GM18861 (cell line): Measurements from ENCODE around the gene CES4A.
A peak's percentile ranks its signal among the peaks of the same experiment; 100 is the strongest.
"Not testable (repeated sequence)": the region's sequence is repeated elsewhere in the genome, so short reads cannot be mapped to it uniquely, and the experiment has no call there.

Source experiments
- ATAC-seq: cut with Tn5 transposase; IDR thresholded peaks from one replicate; pipeline ENCODE4 v1.9.1; 2021; ENCODE audit not compliant: unreplicated experiment

CES4A gene

GRCh38 chr16:66988197-66988788 is at the start of gene CES4A:
CES4A (plus strand) TSS chr16:66988589; CDS start chr16:66988773, 184 bp downstream.
- ATAC-seq: no peak

- no peak for ATAC-seq
These were observed 49.0 kb upstream of the CES4A start for GRCh38 chr16:66939366-66939765.

GRCh38 chr16:66940236-66940635 is 48.2 kb upstream of the CES4A start:
- ATAC-seq: no peak

- no peak for ATAC-seq
These were observed 45.4 kb upstream of the CES4A start for GRCh38 chr16:66942981-66943380.

- no peak for ATAC-seq
These were observed 44.8 kb upstream of the CES4A start for GRCh38 chr16:66943426-66944053.

- no peak for ATAC-seq
These were observed 44.3 kb upstream of the CES4A start for GRCh38 chr16:66944054-66944441.

GRCh38 chr16:66944971-66945370 is 43.4 kb upstream of the CES4A start:
- not testable (repeated sequence) for ATAC-seq

- ATAC-seq: no peak
These were observed 42.5 kb upstream of the CES4A start for GRCh38 chr16:66945939-66946338.

GRCh38 chr16:66946541-66946940 is 41.8 kb upstream of the CES4A start:
- ATAC-seq: no peak

GRCh38 chr16:66946974-66947301 is 41.5 kb upstream of the CES4A start:
- no peak for ATAC-seq

- peak; percentile 57 for ATAC-seq
These were observed 40.9 kb upstream of the CES4A start for GRCh38 chr16:66947302-66948065.

GRCh38 chr16:66948134-66948836 is 40.1 kb upstream of the CES4A start:
- ATAC-seq: no peak

GRCh38 chr16:66948837-66949225 is 39.6 kb upstream of the CES4A start:
- no peak for ATAC-seq

- no peak for ATAC-seq
These were observed 38.9 kb upstream of the CES4A start for GRCh38 chr16:66949472-66949871.

GRCh38 chr16:66950437-66950836 is 38.0 kb upstream of the CES4A start:
- ATAC-seq: no peak

- no peak for ATAC-seq
These were observed 37.2 kb upstream of the CES4A start for GRCh38 chr16:66950971-66951790.

GRCh38 chr16:66952430-66953110 is 35.8 kb upstream of the CES4A start:
- ATAC-seq: no peak

- ATAC-seq: no peak
These were observed 34.8 kb upstream of the CES4A start for GRCh38 chr16:66953462-66954096.

GRCh38 chr16:66954097-66954659 is 34.2 kb upstream of the CES4A start:
- no peak for ATAC-seq
